HG02938 (cell line): ENCODE measurements around the gene CTU2.
"Not testable (repeated sequence)": the region's sequence is repeated elsewhere in the genome, so short reads cannot be mapped to it uniquely, and the experiment has no call there.

ENCODE experiments used
- ATAC-seq: cut with Tn5 transposase; IDR thresholded peaks from one replicate; pipeline ENCODE4 v1.9.1; 2021; ENCODE audit warnings: mild to moderate bottlenecking, moderate library complexity; ENCODE audit not compliant: unreplicated experiment

The CTU2 gene

GRCh38 chr16:88706229-88706964 lies at the start of gene CTU2, which contains the start of gene RNF166:
TSS of gene CTU2 (plus strand) at chr16:88706503. CDS start at chr16:88706531, 28 bp downstream.
TSS of gene RNF166 (minus strand) at chr16:88706408. CDS start at chr16:88706325, 83 bp downstream.
- peak; percentile 46 for ATAC-seq

GRCh38 chr16:88657371-88657770 lies 48.9 kb upstream of the CTU2 start:
- no peak for ATAC-seq

GRCh38 chr16:88658714-88659113 lies 47.6 kb upstream of the CTU2 start:
- no peak for ATAC-seq

- no peak for ATAC-seq
These were observed 47.1 kb upstream of the CTU2 start for GRCh38 chr16:88659160-88659559.

GRCh38 chr16:88661468-88661867 lies 44.8 kb upstream of the CTU2 start:
- ATAC-seq = no peak

- peak; percentile 1 for ATAC-seq
These were observed 44.0 kb upstream of the CTU2 start for GRCh38 chr16:88662222-88662842.

GRCh38 chr16:88662843-88663606 lies 43.3 kb upstream of the CTU2 start, which contains the start of gene MVD:
TSS of gene MVD (minus strand) at chr16:88663091. CDS start at chr16:88663080, 11 bp downstream.
- peak; percentile 87 for ATAC-seq

GRCh38 chr16:88665148-88665547 lies 41.2 kb upstream of the CTU2 start:
- ATAC-seq = no peak

- ATAC-seq = no peak
These were observed 40.7 kb upstream of the CTU2 start for GRCh38 chr16:88665570-88665969.

- ATAC-seq = no peak
These were observed 38.8 kb upstream of the CTU2 start for GRCh38 chr16:88667461-88667860.

GRCh38 chr16:88669493-88669892 lies 36.8 kb upstream of the CTU2 start:
- not testable (repeated sequence) for ATAC-seq

- no peak for ATAC-seq
These were observed 36.3 kb upstream of the CTU2 start for GRCh38 chr16:88669980-88670379.

GRCh38 chr16:88671806-88672205 lies 34.5 kb upstream of the CTU2 start:
- ATAC-seq = no peak

- no peak for ATAC-seq
These were observed 33.5 kb upstream of the CTU2 start for GRCh38 chr16:88672776-88673175.

- no peak for ATAC-seq
These were observed 32.5 kb upstream of the CTU2 start for GRCh38 chr16:88673716-88674379.

GRCh38 chr16:88676502-88677242 lies 29.6 kb upstream of the CTU2 start:
- no peak for ATAC-seq

- ATAC-seq = no peak
These were observed 28.6 kb upstream of the CTU2 start for GRCh38 chr16:88677721-88678120.

GRCh38 chr16:88678224-88678979 lies 27.9 kb upstream of the CTU2 start:
- no peak for ATAC-seq

- ATAC-seq = no peak
These were observed 25.7 kb upstream of the CTU2 start for GRCh38 chr16:88680554-88681083.
